CD4-positive, alpha-beta T cell treated with Interleukin-6 at 100 ng/mL for 8 hours (primary cell): ENCODE data around the gene PDXP.
"Not testable (repeated sequence)": the region's sequence is repeated elsewhere in the genome, so short reads cannot be mapped to it uniquely, and the experiment has no call there.

Source experiments
- DNase-seq: peaks from one replicate; pipeline ENCODE4 v3.0.0-alpha.2; 2020; ENCODE audit warnings: mixed read lengths, low spot score

Gene PDXP

GRCh38 chr22:37647317-37647716 is 11.2 kb upstream of the PDXP start:
- no peak for DNase-seq

GRCh38 chr22:37647928-37648327 is 10.6 kb upstream of the PDXP start:
- no peak for DNase-seq

- DNase-seq, result no peak
These were observed 7.9 kb upstream of the PDXP start for GRCh38 chr22:37650463-37651136.

- no peak for DNase-seq
These were observed 3.8 kb upstream of the PDXP start for GRCh38 chr22:37654563-37655251.

- DNase-seq, result no peak
These were observed 3.3 kb upstream of the PDXP start for GRCh38 chr22:37655252-37655563.

- DNase-seq, result not testable (repeated sequence)
These were observed 1.9 kb upstream of the PDXP start for GRCh38 chr22:37656583-37656982.

- DNase-seq, result no peak
These were observed 862 bp upstream of the PDXP start for GRCh38 chr22:37657590-37658132.

GRCh38 chr22:37659066-37659896 is 758 bp downstream of the PDXP start:
- no peak for DNase-seq

GRCh38 chr22:37659897-37660708 is 1.6 kb downstream of the PDXP start:
- DNase-seq, result no peak

- no peak for DNase-seq
These were observed 2.2 kb downstream of the PDXP start for GRCh38 chr22:37660709-37661045.

- DNase-seq, result no peak
These were observed 2.8 kb downstream of the PDXP start for GRCh38 chr22:37661160-37661924.

- DNase-seq, result no peak
These were observed 3.5 kb downstream of the PDXP start for GRCh38 chr22:37662039-37662438.

GRCh38 chr22:37663521-37664140 is 5.1 kb downstream of the PDXP start:
- DNase-seq, result no peak

- no peak for DNase-seq
These were observed 6.0 kb downstream of the PDXP start for GRCh38 chr22:37664249-37665101.

- DNase-seq, result no peak
These were observed 7.0 kb downstream of the PDXP start for GRCh38 chr22:37665487-37665886.

GRCh38 chr22:37669586-37669985 is 11.1 kb downstream of the PDXP start:
- no peak for DNase-seq

GRCh38 chr22:37672206-37672919 is 13.8 kb downstream of the PDXP start:
- no peak for DNase-seq

GRCh38 chr22:37672920-37673455 is 14.5 kb downstream of the PDXP start:
- DNase-seq, result no peak

GRCh38 chr22:37674248-37674647 is 15.7 kb downstream of the PDXP start:
- no peak for DNase-seq
